H1 (cell line): ENCODE data around the gene BICDL1. TPM values are rescaled to one million over a fixed set of nuclear protein-coding genes. Genes with fewer than 3 reads are reported as not detected.

Experiments
- CTCF ChIA-PET: fragments of 300-600 bp; sonication (Branson Sonifier 250); formaldehyde crosslinking; loops from one replicate; lab custom pipeline; 2021; ENCODE audit not compliant: partially characterized antibody; lab: Charles Lee
- POLR2A ChIA-PET: fragments of 300-600 bp; sonication (Branson Sonifier 250); formaldehyde crosslinking; loops from one replicate; lab custom pipeline; 2021; ENCODE audit warnings: inconsistent platforms; ENCODE audit not compliant: partially characterized antibody; lab: Charles Lee
- DNase-seq, 2 experiments: peaks; one replicate each; pipeline versions ENCODE4 v3.0.0 to v3.0.0-alpha.2; 2010 to 2022; ENCODE audit warnings: low spot score in 2 of 2, low read depth in 1 of 2, mixed read lengths in 1 of 2
- FAIRE-seq: peaks from 2 replicates; lab custom pipeline; 2011; peaks lifted over from hg19 to GRCh38; lab: Jason Lieb, UNC
- H2AFZ ChIP-seq: 2 replicates; pipeline ENCODE4 v1.8.1; 2012; ENCODE audit warnings: low read length, inconsistent platforms
- H2AK5ac ChIP-seq: 2 replicates; pipeline ENCODE4 v1.6.1; 2013; ENCODE audit warnings: low read depth, low read length
- H2BK120ac ChIP-seq: replicated peaks from 2 replicates; pipeline ENCODE3; 2013; ENCODE audit warnings: low read depth, low read length, inconsistent platforms
- H2BK12ac ChIP-seq: 2 replicates; pipeline ENCODE4 v1.6.1; 2013; ENCODE audit warnings: low read depth, low read length
- H2BK15ac ChIP-seq: 2 replicates; pipeline ENCODE4 v1.6.1; 2013; ENCODE audit warnings: low read length
- H2BK20ac ChIP-seq: 2 replicates; pipeline ENCODE4 v1.6.1; 2013; ENCODE audit warnings: low read length
- H2BK5ac ChIP-seq: 2 replicates; pipeline ENCODE4 v1.6.1; 2013; ENCODE audit warnings: low read depth, low read length
- H3K14ac ChIP-seq: 2 replicates; pipeline ENCODE4 v1.6.1; 2013; ENCODE audit warnings: inconsistent platforms; ENCODE audit not compliant: insufficient read length
- H3K18ac ChIP-seq: 2 replicates; pipeline ENCODE4 v1.6.1; 2013; ENCODE audit warnings: low read length; ENCODE audit errors: extremely low read depth
- H3K23ac ChIP-seq: 2 replicates; pipeline ENCODE4 v1.6.1; 2013; ENCODE audit warnings: inconsistent platforms; ENCODE audit not compliant: insufficient read length
- H3K23me2 ChIP-seq: 2 replicates; pipeline ENCODE4 v1.6.1; 2013; ENCODE audit warnings: low read depth, low read length
- H3K27ac ChIP-seq: 2 replicates; pipeline ENCODE4 v1.6.1; 2011; ENCODE audit warnings: low read depth, low read length, inconsistent platforms
- H3K27me3 ChIP-seq, 4 experiments: replicated peaks in 1 of 4; 1 replicate in 1 of 4; 2 replicates in 3 of 4; pipeline versions ENCODE4 v1.6.1 to v1.8.1; 2011 to 2013; ENCODE audit warnings: low read length in 3 of 4, mild to moderate bottlenecking in 3 of 4, inconsistent platforms in 2 of 4, mixed read lengths in 2 of 4, moderate library complexity in 1 of 4; ENCODE audit not compliant: control insufficient read depth in 3 of 4, insufficient read depth in 3 of 4; ENCODE audit errors: extremely low read depth in 1 of 4
- H3K36me3 ChIP-seq, 4 experiments: 2 replicates each; pipeline versions ENCODE4 v1.6.1 to v1.8.1; 2011 to 2013; ENCODE audit warnings: mild to moderate bottlenecking in 4 of 4, low read length in 3 of 4, moderate library complexity in 2 of 4, control low read depth in 1 of 4, inconsistent platforms in 1 of 4; ENCODE audit not compliant: insufficient read depth in 4 of 4, control insufficient read depth in 2 of 4
- H3K4ac ChIP-seq: replicated peaks from 2 replicates; pipeline ENCODE3; 2013; ENCODE audit warnings: low read length, low read depth, mixed read lengths, inconsistent platforms; ENCODE audit not compliant: insufficient read length
- H3K4me1 ChIP-seq, 4 experiments: replicated peaks in 1 of 4; 1 replicate in 1 of 4; 2 replicates in 3 of 4; pipeline versions ENCODE4 v1.6.1 to v1.8.1; 2011 to 2013; ENCODE audit warnings: low read length in 3 of 4, inconsistent platforms in 2 of 4, mixed read lengths in 1 of 4; ENCODE audit not compliant: insufficient read depth in 4 of 4, control insufficient read depth in 3 of 4
- H3K4me2 ChIP-seq, 2 experiments: 2 replicates each; pipeline versions ENCODE4 v1.6.1 to v1.8.1; 2011 to 2013; ENCODE audit warnings: low read depth in 2 of 2, low read length in 2 of 2, control low read depth in 1 of 2, inconsistent platforms in 1 of 2, mild to moderate bottlenecking in 1 of 2; ENCODE audit not compliant: insufficient read depth in 1 of 2
- H3K4me3 ChIP-seq, 4 experiments: fragments of 200-600, 300-600 bp in 1 of 4; sonication (generic), shearing (Covaris generic), sonication (Bioruptor Twin) in 1 of 4; 2 replicates each; pipeline versions ENCODE4 v1.5.1 to v1.8.1; 2011 to 2016; ENCODE audit warnings: low read length in 4 of 4, low read depth in 3 of 4, control low read depth in 2 of 4, inconsistent platforms in 2 of 4, mild to moderate bottlenecking in 2 of 4, mixed read lengths in 1 of 4, moderate library complexity in 1 of 4; ENCODE audit not compliant: insufficient read depth in 2 of 4; ENCODE audit errors: extremely low read depth in 1 of 4
- H3K56ac ChIP-seq: replicated peaks from 2 replicates; pipeline ENCODE3; 2013; ENCODE audit warnings: low read depth, mild to moderate bottlenecking, mixed read lengths, low read length, inconsistent platforms; ENCODE audit not compliant: insufficient read length
- H3K79me1 ChIP-seq: 2 replicates; pipeline ENCODE4 v1.6.1; 2013; ENCODE audit warnings: low read depth, low read length, control low read depth
- H3K79me2 ChIP-seq, 2 experiments: 2 replicates each; pipeline versions ENCODE4 v1.6.1 to v1.8.1; 2012 to 2013; ENCODE audit warnings: low read length in 2 of 2, mild to moderate bottlenecking in 2 of 2, inconsistent platforms in 1 of 2; ENCODE audit not compliant: insufficient read depth in 2 of 2, control insufficient read depth in 1 of 2
- H3K9ac ChIP-seq, 4 experiments: replicated peaks in 1 of 4; 1 replicate in 1 of 4; 2 replicates in 3 of 4; pipeline versions ENCODE4 v1.6.1 to v1.8.1; 2011 to 2013; ENCODE audit warnings: low read depth in 3 of 4, low read length in 3 of 4, control low read depth in 2 of 4, mild to moderate bottlenecking in 2 of 4, moderate library complexity in 2 of 4, inconsistent platforms in 1 of 4; ENCODE audit errors: extremely low read depth in 1 of 4
- H3K9me3 ChIP-seq, 2 experiments: 2 replicates each; pipeline versions ENCODE4 v1.6.1 to v1.8.1; 2012 to 2013; ENCODE audit warnings: mild to moderate bottlenecking in 2 of 2, moderate library complexity in 2 of 2, control low read depth in 1 of 2, inconsistent platforms in 1 of 2, low read depth in 1 of 2, low read length in 1 of 2, mixed read lengths in 1 of 2; ENCODE audit not compliant: insufficient read depth in 2 of 2
- H4K20me1 ChIP-seq, 2 experiments: replicated peaks in 1 of 2; 2 replicates each; pipeline versions ENCODE3 to v1.8.1; 2011 to 2013; ENCODE audit warnings: inconsistent platforms in 2 of 2, low read length in 2 of 2, mild to moderate bottlenecking in 1 of 2; ENCODE audit not compliant: insufficient read depth in 2 of 2, control insufficient read depth in 1 of 2
- H4K5ac ChIP-seq: 2 replicates; pipeline ENCODE4 v1.6.1; 2013; ENCODE audit warnings: low read length, low read depth, mixed read lengths, inconsistent platforms; ENCODE audit not compliant: insufficient read length
- H4K8ac ChIP-seq: 2 replicates; pipeline ENCODE4 v1.8.0; 2013; ENCODE audit warnings: mild to moderate bottlenecking, moderate library complexity, low read length, inconsistent platforms; ENCODE audit not compliant: insufficient read depth; ENCODE audit errors: extremely low read depth
- H4K91ac ChIP-seq: replicated peaks from 2 replicates; pipeline ENCODE3; 2013; ENCODE audit warnings: low read length, mixed read lengths, inconsistent platforms; ENCODE audit not compliant: insufficient read length
- BACH1 ChIP-seq: IDR thresholded peaks from 2 replicates; pipeline ENCODE4 v1.6.1; 2012; ENCODE audit warnings: low read length, improper control_type of control experiment
- MAX ChIP-seq: IDR thresholded peaks from 2 replicates; pipeline ENCODE4 v1.6.1; 2012; ENCODE audit warnings: inconsistent platforms
- WGBS, 2 experiments: shearing (Covaris generic) in 1 of 2; methylation state at CpG; one replicate each; pipeline versions ENCODE4 v1.1.6 to v1.1.7; 2013 to 2015; ENCODE audit warnings: low lambda C conversion rate in 2 of 2, mixed read lengths in 2 of 2, inconsistent platforms in 1 of 2, low coverage in 1 of 2, missing lambda C conversion rate in 1 of 2; ENCODE audit not compliant: insufficient replicate concordance in 2 of 2, insufficient coverage in 1 of 2, insufficient read length in 1 of 2; ENCODE audit errors: extremely low coverage in 1 of 2, missing lambda C conversion rate in 1 of 2; 5-methylcytosine and 5-hydroxymethylcytosine counted together
- polyA plus RNA-seq, 7 experiments: library from polyadenylated mRNA; depleted of rRNA in 3 of 7; stranded (reverse) in 5 of 7; unstranded in 2 of 7; fragments of >200 nt in 5 of 7; fragments of 200-250 nt in 2 of 7; gene quantifications; 1 replicate in 5 of 7; 2 replicates in 1 of 7; 4 replicates in 1 of 7; pipeline versions ENCODE4 v1.2.1 to v1.2.3, GENCODE V29; 2011 to 2013; ENCODE audit warnings: missing spikeins in 2 of 7, mixed read lengths in 2 of 7
- total RNA-seq: library from RNA; stranded (reverse); fragmentation: NEBNext Ultra II Directional; extraction: Animal tissue kit (Norgen Biotek cat#: 25700); gene quantifications from 2 replicates; pipeline ENCODE4 v1.2.1, GENCODE V29; 2021

Gene BICDL1
- total and polyA plus RNA-seq, 2 of the 8 experiments (the other 6 are each of a cell fraction or from before 2014, with no cell fraction given), result 17.2 to 25.9 TPM

DNA sequence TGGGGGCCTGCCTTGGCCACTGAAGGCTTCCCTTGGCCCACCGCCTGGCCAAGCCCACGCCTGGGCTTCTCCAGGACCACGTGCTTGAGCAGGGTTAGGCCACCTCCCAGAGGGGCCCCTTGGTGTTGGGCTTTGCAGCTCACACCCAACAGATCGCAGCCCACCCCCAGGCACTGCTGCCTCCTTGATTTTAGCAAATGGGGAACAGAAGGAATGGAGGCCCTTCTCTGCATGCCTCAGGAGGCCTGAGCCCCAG is 104.2 kb downstream of the BICDL1 start:
- H3K4ac ChIP-seq, result peak overlapping the region; percentile 12
- H3K4me3 ChIP-seq, result peak overlapping the region in 2 of 4 experiments; percentile 11 to 14; a peak in 3 of 8 replicates
- peak overlapping the region; percentile 93 for H2BK5ac ChIP-seq
- 0 out of 2 replicates have a peak, but pooled peaks cover 2% of the 10 kb centered on the region for H3K79me1 ChIP-seq
- H2BK15ac ChIP-seq, result no peak overlapping the region
- H4K8ac ChIP-seq, result peak overlapping the region; percentile 28
- peak overlapping the region; percentile 58; the same call in 1 of the 2 replicates for H3K27ac ChIP-seq
- H2BK12ac ChIP-seq, result peak overlapping the region; percentile 84; the same call in 1 of the 2 replicates
- ChIA-PET CTCF (interaction anchor here (0.9 to 2.6 kb wide), 5 partner anchors 10 to 127 kb away, joined by 3 to 12 read pairs (median 4); partner anchors contain the start of gene BICDL1), POLR2A (interaction anchor here (1.1 to 11.7 kb wide), 14 partner anchors 10 to 488 kb away, joined by 3 to 96 read pairs (median 6); partner anchors contain the start of genes GCN1, POP5, PXN and RAB35)
- peak; percentile 18; the same call in 1 of the 2 replicates for TF ChIP-seq MAX
- no peak for TF ChIP-seq BACH1
- H2BK120ac ChIP-seq, result no peak overlapping the region
- peak overlapping the region; percentile 68; the same call in 1 of the 2 replicates for H2AK5ac ChIP-seq
- H3K14ac ChIP-seq, result no peak overlapping the region
- peak overlapping the region; percentile 17 for H3K56ac ChIP-seq
- DNase-seq, result no peak
- H3K9me3 ChIP-seq, result no peaks in the 10 kb centered on the region
- H3K4me2 ChIP-seq, result peak overlapping the region in 1 of 2 experiments; percentile 54; a peak in 2 of 4 replicates
- no peaks in the 10 kb centered on the region for H3K79me2 ChIP-seq
- H2BK20ac ChIP-seq, result no peak overlapping the region
- no peak overlapping the region; a peak in 1 of 7 replicates for H3K9ac ChIP-seq
- H3K23ac ChIP-seq, result no peak overlapping the region
- H3K18ac ChIP-seq, result peak overlapping the region; percentile 93
- 85% methylated on average over 4 of the region's 4 CpGs; no CpG with 5 or more reads in 1 of the 2 experiments for WGBS, 2 experiments
- peak overlapping the region; percentile 66 for H4K5ac ChIP-seq
- peaks cover 6 to 38% (median 29%) of the 10 kb centered on the region in 4 experiments for H3K4me1 ChIP-seq
- H3K27me3 ChIP-seq, result no peaks in the 10 kb centered on the region
- H4K20me1 ChIP-seq, result peaks cover 0 to 5% of the 10 kb centered on the region in 2 experiments
- peaks cover 0 to 6% (median 5%) of the 10 kb centered on the region in 4 experiments; a peak in 6 of 8 replicates for H3K36me3 ChIP-seq
- H3K23me2 ChIP-seq, result peaks cover 3% of the 10 kb centered on the region; the same call in 1 of the 2 replicates
- H4K91ac ChIP-seq, result peak overlapping the region; percentile 18
- FAIRE-seq, result no peak
- no peak overlapping the region for H2AFZ ChIP-seq
